EH (cell line): Measurements from ENCODE around the gene SYT12.
A peak's percentile ranks its signal among the peaks of the same experiment; 100 is the strongest.

ENCODE experiments used
- DNase-seq: peaks from one replicate; pipeline ENCODE4 v3.0.0-alpha.2; 2015; ENCODE audit warnings: low read depth

SYT12 gene

GRCh38 chr11:67055812-67056211 is 32.9 kb downstream of the SYT12 start:
- DNase-seq = no peak

- DNase-seq = peak; percentile 50
Observed at GRCh38 chr11:67056267-67057204, 33.6 kb downstream of the SYT12 start, which contains the start of gene RHOD. TSS of gene RHOD (plus strand) at chr11:67056847. CDS start at chr11:67056903, 56 bp downstream.

- DNase-seq = no peak
Observed at GRCh38 chr11:67057205-67057672, 34.3 kb downstream of the SYT12 start.

GRCh38 chr11:67058506-67058905 is 35.6 kb downstream of the SYT12 start:
- no peak for DNase-seq

- no peak for DNase-seq
Observed at GRCh38 chr11:67059671-67060070, 36.7 kb downstream of the SYT12 start.

GRCh38 chr11:67060111-67060522 is 37.2 kb downstream of the SYT12 start:
- peak; percentile 37 for DNase-seq

- no peak for DNase-seq
Observed at GRCh38 chr11:67062526-67063373, 39.8 kb downstream of the SYT12 start.

- no peak for DNase-seq
Observed at GRCh38 chr11:67066333-67066709, 43.4 kb downstream of the SYT12 start.

GRCh38 chr11:67071420-67072284 is 48.7 kb downstream of the SYT12 start:
- peak; percentile 52 for DNase-seq

GRCh38 chr11:67072295-67072694 is 49.4 kb downstream of the SYT12 start:
- DNase-seq = no peak

GRCh38 chr11:67073908-67074307 is 51.0 kb downstream of the SYT12 start:
- no peak for DNase-seq

- DNase-seq = no peak
Observed at GRCh38 chr11:67076202-67076601, 53.3 kb downstream of the SYT12 start.

- DNase-seq = no peak
Observed at GRCh38 chr11:67079065-67079705, 56.3 kb downstream of the SYT12 start.

- DNase-seq = no peak
Observed at GRCh38 chr11:67082071-67082791, 59.3 kb downstream of the SYT12 start.

- peak; percentile 14 for DNase-seq
Observed at GRCh38 chr11:67083786-67084366, 60.9 kb downstream of the SYT12 start.

GRCh38 chr11:67085617-67086016 is 62.7 kb downstream of the SYT12 start:
- DNase-seq = no peak

- no peak for DNase-seq
Observed at GRCh38 chr11:67090717-67091116, 67.8 kb downstream of the SYT12 start.

GRCh38 chr11:67095214-67095507 is 72.2 kb downstream of the SYT12 start:
- no peak for DNase-seq

- DNase-seq = no peak
Observed at GRCh38 chr11:67098799-67099429, 76.0 kb downstream of the SYT12 start.

- DNase-seq = no peak
Observed at GRCh38 chr11:67099831-67100324, 76.9 kb downstream of the SYT12 start.
